Hepatocyte (in vitro differentiated cells): ENCODE data around the gene KRTAP9-1. TPM values are rescaled to one million over a fixed set of nuclear protein-coding genes. Genes with fewer than 3 reads are reported as not detected.

Source experiments
- DNase-seq: peaks from one replicate; pipeline ENCODE4 v3.0.0-alpha.2; 2016; ENCODE audit warnings: low spot score
- H2AFZ ChIP-seq: fragments of 200-600 bp; sonication (generic); 2 replicates; pipeline ENCODE4 v1.6.0; 2016; ENCODE audit warnings: antibody characterized with exemption, mild to moderate bottlenecking
- H3K27ac ChIP-seq: fragments of 200-600 bp; sonication (generic); 2 replicates; pipeline ENCODE4 v1.5.1; 2016; ENCODE audit warnings: mild to moderate bottlenecking
- H3K27me3 ChIP-seq: fragments of 200-600 bp; sonication (generic); 2 replicates; pipeline ENCODE4 v1.6.1; 2016
- H3K36me3 ChIP-seq: fragments of 200-600 bp; sonication (generic); replicated peaks from 2 replicates; pipeline ENCODE4 v1.5.1; 2016; ENCODE audit warnings: low read depth; ENCODE audit not compliant: insufficient read depth
- H3K4me1 ChIP-seq: fragments of 200-600 bp; sonication (generic); 2 replicates; pipeline ENCODE4 v1.5.1; 2016; ENCODE audit warnings: mild to moderate bottlenecking, moderate library complexity; ENCODE audit not compliant: insufficient read depth
- H3K4me2 ChIP-seq: fragments of 200-600 bp; sonication (generic); 2 replicates; pipeline ENCODE4 v1.6.0; 2016
- H3K4me3 ChIP-seq: fragments of 200-600 bp; sonication (generic); 2 replicates; pipeline ENCODE4 v1.5.1; 2016; ENCODE audit warnings: mild to moderate bottlenecking
- H3K79me2 ChIP-seq: fragments of 200-600 bp; sonication (generic); 2 replicates; pipeline ENCODE4 v1.6.0; 2017; ENCODE audit warnings: mild to moderate bottlenecking
- H3K9me2 ChIP-seq: fragments of 200-600 bp; sonication (generic); replicated peaks from 2 replicates; pipeline ENCODE4 v1.6.0; 2017; ENCODE audit warnings: mild to moderate bottlenecking; ENCODE audit not compliant: insufficient read depth
- H3K9me3 ChIP-seq: fragments of 200-600 bp; sonication (generic); 2 replicates; pipeline ENCODE4 v1.5.1; 2016; ENCODE audit warnings: low read depth, mild to moderate bottlenecking
- H4K20me1 ChIP-seq: fragments of 200-600 bp; sonication (generic); 2 replicates; pipeline ENCODE4 v1.6.0; 2016; ENCODE audit warnings: mild to moderate bottlenecking; ENCODE audit not compliant: insufficient read depth, poor library complexity, severe bottlenecking
- EZH2 ChIP-seq: fragments of 200-600 bp; sonication (generic); IDR thresholded peaks from 2 replicates; pipeline ENCODE4 v1.6.1; 2016; ENCODE audit warnings: antibody characterized with exemption, mild to moderate bottlenecking, borderline replicate concordance
- EZH2phosphoT487 ChIP-seq: fragments of 200-600 bp; sonication (generic); IDR thresholded peaks from one replicate; pipeline ENCODE4 v1.6.1; 2018; ENCODE audit warnings: antibody characterized with exemption, mild to moderate bottlenecking, low read depth, moderate library complexity; ENCODE audit not compliant: unreplicated experiment, severe bottlenecking
- WGBS: methylation state at CpG from one replicate; pipeline ENCODE4 v1.1.6; 2016; ENCODE audit warnings: low lambda C conversion rate; ENCODE audit errors: missing lambda C conversion rate; 5-methylcytosine and 5-hydroxymethylcytosine counted together
- polyA plus RNA-seq: library from polyadenylated mRNA; unstranded; fragments of >200 nt; fragmentation: Nextera tagmentation; extraction: Ambion mirVana; gene quantifications from 2 replicates; pipeline ENCODE4 v1.2.1, GENCODE V29; 2016
- total RNA-seq: library from RNA; depleted of rRNA; stranded (reverse); fragments of >200 nt; gene quantifications from 2 replicates; pipeline ENCODE4 v1.2.3, GENCODE V29; 2014
- TF ChIP-seq, protein P1 (sequence below): fragments of 200-600 bp; sonication (generic); IDR thresholded peaks from 2 replicates; pipeline ENCODE4 v1.5.1; 2016; ENCODE audit warnings: antibody characterized with exemption, mild to moderate bottlenecking; ENCODE audit not compliant: poor library complexity

The KRTAP9-1 gene
- total and polyA plus RNA-seq, 2 experiments from 2014 or later: not detected

DNA sequence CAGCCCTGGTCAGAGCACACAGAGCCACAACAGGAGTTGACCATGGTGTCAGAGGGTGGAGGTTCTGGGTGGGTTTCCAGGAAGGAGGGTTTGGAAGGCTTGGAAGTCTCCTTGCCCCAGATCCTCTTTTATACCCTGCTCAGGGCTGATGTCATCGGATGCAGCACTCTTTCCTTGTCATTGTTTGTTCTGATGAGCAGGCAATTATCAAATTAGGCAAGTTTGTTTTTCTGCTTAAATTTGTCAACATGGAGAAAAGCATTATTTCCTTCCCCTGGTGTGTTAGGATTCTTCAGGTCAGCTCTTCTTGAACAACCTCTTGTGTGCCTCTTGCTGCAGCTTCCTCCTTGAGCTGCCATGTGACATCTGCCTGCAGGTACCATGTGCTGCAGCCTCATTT, 29.0 kb upstream of the KRTAP9-1 start, which contains the start of gene KRTAP4-4:
Gene KRTAP4-4 (minus strand): TSS at position 101 of the 400 bp plus-strand sequence. CDS start 57 bp downstream, at position 44.
- no peaks in the 10 kb centered on the region for H3K36me3 ChIP-seq
- DNase-seq: no peak
- H3K27me3 ChIP-seq: no peaks in the 10 kb centered on the region
- no peaks in the 10 kb centered on the region for H3K4me1 ChIP-seq
- H3K27ac ChIP-seq: no peak within 1 kb of the TSS
- H4K20me1 ChIP-seq: no peaks in the 10 kb centered on the region
- no peak within 1 kb of the TSS for H3K4me3 ChIP-seq
- H3K9me2 ChIP-seq: no peaks in the 10 kb centered on the region
- H3K79me2 ChIP-seq: no peaks in the 10 kb centered on the region
- no peaks in the 10 kb centered on the region for H3K9me3 ChIP-seq
- TF ChIP-seq EZH2phosphoT487: no peak
- TF ChIP-seq, protein P1, sequence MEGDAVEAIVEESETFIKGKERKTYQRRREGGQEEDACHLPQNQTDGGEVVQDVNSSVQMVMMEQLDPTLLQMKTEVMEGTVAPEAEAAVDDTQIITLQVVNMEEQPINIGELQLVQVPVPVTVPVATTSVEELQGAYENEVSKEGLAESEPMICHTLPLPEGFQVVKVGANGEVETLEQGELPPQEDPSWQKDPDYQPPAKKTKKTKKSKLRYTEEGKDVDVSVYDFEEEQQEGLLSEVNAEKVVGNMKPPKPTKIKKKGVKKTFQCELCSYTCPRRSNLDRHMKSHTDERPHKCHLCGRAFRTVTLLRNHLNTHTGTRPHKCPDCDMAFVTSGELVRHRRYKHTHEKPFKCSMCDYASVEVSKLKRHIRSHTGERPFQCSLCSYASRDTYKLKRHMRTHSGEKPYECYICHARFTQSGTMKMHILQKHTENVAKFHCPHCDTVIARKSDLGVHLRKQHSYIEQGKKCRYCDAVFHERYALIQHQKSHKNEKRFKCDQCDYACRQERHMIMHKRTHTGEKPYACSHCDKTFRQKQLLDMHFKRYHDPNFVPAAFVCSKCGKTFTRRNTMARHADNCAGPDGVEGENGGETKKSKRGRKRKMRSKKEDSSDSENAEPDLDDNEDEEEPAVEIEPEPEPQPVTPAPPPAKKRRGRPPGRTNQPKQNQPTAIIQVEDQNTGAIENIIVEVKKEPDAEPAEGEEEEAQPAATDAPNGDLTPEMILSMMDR: no peak
- no peak within 1 kb of the TSS for H2AFZ ChIP-seq
- H3K4me2 ChIP-seq: no peak within 1 kb of the TSS
- WGBS: 60% methylated on average over 1 of the region's 1 CpG

DNA sequence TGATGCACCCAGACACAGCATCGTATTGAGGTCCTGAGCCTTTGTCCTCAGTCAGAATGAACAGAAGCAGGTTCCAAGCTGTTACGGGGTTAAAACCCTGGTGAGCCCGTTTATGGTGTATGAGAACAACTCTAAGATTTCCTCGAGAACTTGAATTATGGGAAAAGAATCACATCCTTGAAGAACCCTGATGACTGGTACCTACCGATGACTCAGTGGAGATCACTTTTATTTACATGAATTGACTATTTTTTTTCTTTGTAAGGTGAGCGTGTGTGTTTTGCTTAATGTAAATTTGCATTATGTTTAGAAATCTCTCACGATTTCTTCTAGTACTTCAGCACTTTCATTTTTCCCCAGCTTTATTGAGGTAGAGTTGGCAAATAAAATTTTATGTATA, 25.9 kb upstream of the KRTAP9-1 start:
- Histone ChIP-seq H3K79me2 (no peaks in the 10 kb centered on the region), H3K4me2 (no peak overlapping the region), H4K20me1 (no peaks in the 10 kb centered on the region), H3K27ac (no peak overlapping the region), H3K36me3 (no peaks in the 10 kb centered on the region), H3K4me3 (no peak overlapping the region), H3K9me3 (no peaks in the 10 kb centered on the region), H3K27me3 (no peaks in the 10 kb centered on the region), H3K9me2 (no peaks in the 10 kb centered on the region), H2AFZ (no peak overlapping the region), H3K4me1 (no peaks in the 10 kb centered on the region)
- TF ChIP-seq EZH2: no peak
- no peak for TF ChIP-seq EZH2phosphoT487
- TF ChIP-seq, protein P1: no peak
- DNase-seq: no peak
- 75% methylated on average over 7 of the region's 7 CpGs for WGBS

DNA sequence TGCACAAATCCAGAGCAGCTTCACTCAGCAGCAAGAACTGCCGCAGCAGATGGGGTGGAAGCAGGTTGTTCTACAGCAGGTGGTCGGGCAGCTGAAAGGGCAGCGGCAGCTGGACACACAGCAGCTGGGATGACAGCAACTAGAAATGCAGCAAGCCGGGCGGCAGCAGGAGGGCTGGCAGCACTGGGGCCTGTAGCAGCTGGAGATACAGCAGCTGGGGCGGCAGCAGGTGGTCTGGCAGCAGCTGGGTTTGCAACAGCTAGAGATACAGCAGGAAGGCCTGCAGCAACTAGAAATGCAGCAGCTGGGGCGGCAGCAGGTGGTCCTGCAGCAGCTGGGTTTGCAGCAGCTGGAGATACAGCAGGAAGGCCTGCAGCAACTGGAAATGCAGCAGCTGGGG, 22.1 kb upstream of the KRTAP9-1 start:
- H3K27ac ChIP-seq: no peak overlapping the region
- no peaks in the 10 kb centered on the region for H3K4me1 ChIP-seq
- H3K36me3 ChIP-seq: no peaks in the 10 kb centered on the region
- no peak for DNase-seq
- H3K27me3 ChIP-seq: peaks cover 2% of the 10 kb centered on the region
- no peak for TF ChIP-seq EZH2phosphoT487
- TF ChIP-seq, protein P1: no peak
- TF ChIP-seq EZH2: no peak
- no peaks in the 10 kb centered on the region for H3K9me2 ChIP-seq
- 90% methylated on average over 7 of the region's 7 CpGs for WGBS
- H2AFZ ChIP-seq: no peak overlapping the region
- no peaks in the 10 kb centered on the region for H4K20me1 ChIP-seq
- H3K9me3 ChIP-seq: no peaks in the 10 kb centered on the region
- no peak overlapping the region for H3K4me2 ChIP-seq
- H3K4me3 ChIP-seq: no peak overlapping the region
- H3K79me2 ChIP-seq: no peaks in the 10 kb centered on the region

DNA sequence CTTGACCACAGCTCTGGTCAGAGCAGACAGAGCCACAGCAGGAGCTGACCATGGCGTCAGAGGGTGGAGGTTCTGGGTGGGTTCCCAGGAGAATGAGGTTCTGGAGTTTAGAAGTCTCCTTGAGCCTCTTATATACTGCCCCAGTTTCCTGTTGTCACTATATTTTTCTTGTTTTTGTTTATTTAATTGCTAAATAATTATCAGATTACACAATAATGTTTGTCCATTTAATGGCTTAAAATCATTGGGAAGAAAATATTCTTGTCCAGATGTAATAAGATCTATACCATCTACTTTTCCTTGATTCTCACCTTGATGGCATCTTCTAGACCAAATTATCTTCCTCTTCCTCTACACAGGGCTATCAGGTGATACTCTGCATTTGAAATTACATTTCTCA, 21.6 kb upstream of the KRTAP9-1 start, which contains the start of gene KRTAP4-3:
Gene KRTAP4-3 (minus strand): TSS at position 101 of the 400 bp plus-strand sequence. CDS start 49 bp downstream, at position 52.
- no peaks in the 10 kb centered on the region for H4K20me1 ChIP-seq
- no peak within 1 kb of the TSS for H3K4me2 ChIP-seq
- H3K4me1 ChIP-seq: no peaks in the 10 kb centered on the region
- H3K4me3 ChIP-seq: no peak within 1 kb of the TSS
- H3K9me3 ChIP-seq: no peaks in the 10 kb centered on the region
- H3K79me2 ChIP-seq: no peaks in the 10 kb centered on the region
- H3K9me2 ChIP-seq: no peaks in the 10 kb centered on the region
- H2AFZ ChIP-seq: no peak within 1 kb of the TSS
- no peak within 1 kb of the TSS for H3K27ac ChIP-seq
- TF ChIP-seq, protein P1: no peak
- TF ChIP-seq EZH2 (no peak), EZH2phosphoT487 (no peak)
- no peak for DNase-seq
- WGBS: 86% methylated on average over 1 of the region's 1 CpG
- H3K27me3 ChIP-seq: peaks cover 2% of the 10 kb centered on the region
- no peaks in the 10 kb centered on the region for H3K36me3 ChIP-seq
